HG02981 (cell line): Measurements from ENCODE around the gene USP11.
"Not testable (repeated sequence)": the region's sequence is repeated elsewhere in the genome, so short reads cannot be mapped to it uniquely, and the experiment has no call there.

Source experiments
- ATAC-seq: cut with Tn5 transposase; IDR thresholded peaks from one replicate; pipeline ENCODE4 v1.9.1; 2021; ENCODE audit warnings: mild to moderate bottlenecking, moderate library complexity; ENCODE audit not compliant: unreplicated experiment

USP11 gene

DNA sequence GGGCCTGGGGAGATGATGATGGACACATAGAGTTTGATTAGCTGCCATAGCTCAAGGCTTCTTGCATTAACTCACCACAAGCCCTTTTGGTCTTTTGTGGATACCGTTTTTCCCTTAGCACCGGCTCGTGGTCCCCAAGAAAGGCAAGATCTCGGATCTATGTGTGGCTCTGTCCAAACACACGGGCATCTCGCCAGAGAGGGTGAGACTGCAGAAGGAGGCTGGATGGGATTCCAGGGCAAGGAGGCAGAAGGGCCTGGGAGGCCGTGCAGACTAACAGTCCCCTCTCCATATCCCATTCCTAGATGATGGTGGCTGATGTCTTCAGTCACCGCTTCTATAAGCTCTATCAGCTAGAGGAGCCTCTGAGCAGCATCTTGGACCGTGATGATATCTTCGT lies 9.5 kb downstream of the USP11 start:
- no peak for ATAC-seq

DNA sequence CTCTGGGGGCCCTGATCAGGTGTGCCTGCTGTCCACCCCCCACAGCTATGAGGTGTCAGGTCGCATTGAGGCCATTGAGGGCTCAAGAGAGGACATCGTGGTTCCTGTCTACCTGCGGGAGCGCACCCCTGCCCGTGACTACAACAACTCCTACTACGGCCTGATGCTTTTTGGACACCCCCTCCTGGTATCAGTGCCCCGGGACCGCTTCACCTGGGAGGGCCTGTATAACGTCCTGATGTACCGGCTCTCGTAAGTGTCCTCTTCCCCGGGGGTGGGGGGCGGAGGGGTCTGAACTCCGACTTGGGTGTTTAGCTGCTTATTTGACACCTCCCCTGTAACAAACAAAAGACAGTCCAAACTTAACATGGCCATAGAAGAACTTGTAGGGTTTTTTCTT lies 10.5 kb downstream of the USP11 start:
- no peak for ATAC-seq

DNA sequence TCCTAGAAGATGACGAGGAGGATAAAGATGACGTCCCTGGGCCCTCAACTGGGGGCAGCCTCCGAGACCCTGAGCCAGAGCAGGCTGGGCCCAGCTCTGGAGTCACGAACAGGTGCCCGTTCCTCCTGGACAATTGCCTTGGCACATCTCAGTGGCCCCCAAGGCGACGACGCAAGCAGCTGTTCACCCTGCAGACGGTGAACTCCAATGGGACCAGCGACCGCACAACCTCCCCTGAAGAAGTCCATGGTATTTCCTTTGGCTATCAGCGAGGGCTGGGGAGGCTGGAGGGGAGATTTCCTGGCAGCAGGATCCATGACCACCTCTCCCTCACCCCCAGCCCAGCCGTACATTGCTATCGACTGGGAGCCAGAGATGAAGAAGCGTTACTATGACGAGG lies 11.9 kb downstream of the USP11 start:
- ATAC-seq, result no peak

DNA sequence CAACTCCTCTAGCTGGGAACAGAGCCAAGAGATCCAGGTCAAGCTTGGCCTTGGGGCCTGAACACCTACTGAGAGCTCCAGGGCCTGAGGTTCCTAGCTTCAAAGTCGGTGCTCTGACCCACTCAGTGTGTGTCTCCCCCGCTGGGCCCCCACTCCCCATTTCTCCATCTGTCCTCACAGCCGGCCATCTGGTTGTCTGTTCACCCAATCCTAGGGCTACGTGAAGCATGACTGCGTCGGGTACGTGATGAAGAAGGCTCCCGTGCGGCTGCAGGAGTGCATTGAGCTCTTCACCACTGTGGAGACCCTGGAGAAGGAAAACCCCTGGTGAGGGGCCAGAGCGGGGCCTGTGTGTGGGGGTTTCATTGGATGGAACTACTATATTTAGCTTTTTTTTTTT lies 12.3 kb downstream of the USP11 start:
- ATAC-seq, result no peak

DNA sequence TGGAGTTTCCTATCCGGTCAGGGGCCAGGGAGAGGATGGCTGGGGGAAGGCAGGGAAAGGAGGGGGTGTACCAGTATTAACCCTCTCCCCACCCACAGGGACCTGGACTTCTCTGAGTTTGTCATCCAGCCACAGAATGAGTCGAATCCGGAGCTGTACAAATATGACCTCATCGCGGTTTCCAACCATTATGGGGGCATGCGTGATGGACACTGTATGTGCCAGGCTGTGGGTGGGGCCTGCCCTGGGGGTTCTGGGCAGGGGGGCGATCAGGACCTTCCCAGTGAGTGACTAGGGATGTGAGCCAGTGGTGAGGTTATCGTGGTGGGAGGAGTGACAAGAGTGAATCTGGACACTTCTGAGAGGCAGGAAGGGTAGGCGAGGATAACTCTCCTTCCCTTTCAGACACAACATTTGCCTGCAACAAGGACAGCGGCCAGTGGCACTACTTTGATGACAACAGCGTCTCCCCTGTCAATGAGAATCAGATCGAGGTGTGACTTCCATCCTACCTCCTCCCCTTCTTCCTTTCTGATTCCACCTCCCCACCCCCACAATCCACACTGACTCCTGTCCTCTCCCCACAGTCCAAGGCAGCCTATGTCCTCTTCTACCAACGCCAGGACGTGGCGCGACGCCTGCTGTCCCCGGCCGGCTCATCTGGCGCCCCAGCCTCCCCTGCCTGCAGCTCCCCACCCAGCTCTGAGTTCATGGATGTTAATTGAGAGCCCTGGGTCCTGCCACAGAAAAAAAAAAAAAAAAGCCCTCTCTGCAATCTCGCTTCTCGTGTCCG lies 14.6 kb downstream of the USP11 start:
- ATAC-seq, result no peak

DNA sequence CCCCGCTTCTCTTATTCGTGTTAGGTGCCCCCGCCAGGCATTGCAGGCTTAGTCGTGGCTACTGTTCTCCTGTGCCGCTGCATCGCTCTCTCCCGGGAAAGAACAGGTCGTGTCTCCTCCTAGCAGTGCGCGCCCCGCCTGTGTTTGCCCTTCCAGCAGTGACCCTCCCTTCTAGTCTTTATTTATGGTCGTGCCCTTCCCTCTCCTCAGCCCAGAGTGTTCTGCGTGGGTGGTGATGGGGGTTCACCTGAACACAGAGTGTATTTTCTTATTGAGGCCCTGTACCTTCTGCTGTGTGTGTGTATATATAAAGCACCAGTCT lies 15.2 kb downstream of the USP11 start:
- no peak for ATAC-seq

DNA sequence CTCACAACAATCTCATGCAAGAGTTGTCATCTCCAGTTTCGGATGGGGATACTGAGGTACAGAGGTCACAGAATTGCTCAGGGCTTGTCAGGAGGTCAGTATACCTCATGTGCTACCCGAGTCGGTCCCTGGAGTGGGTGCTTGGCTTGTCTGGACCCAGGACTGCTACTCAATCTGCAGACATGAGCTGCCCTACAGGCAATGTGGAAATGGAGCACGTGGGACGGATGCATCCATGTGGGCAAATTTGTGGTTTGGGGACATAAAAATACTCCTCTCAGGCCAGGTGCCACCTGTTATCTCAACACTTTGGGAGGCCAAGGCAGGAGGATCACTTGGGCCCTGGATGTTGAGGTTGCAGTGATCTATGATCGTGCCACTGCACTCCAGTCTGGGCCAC lies 15.8 kb downstream of the USP11 start:
- no peak for ATAC-seq

DNA sequence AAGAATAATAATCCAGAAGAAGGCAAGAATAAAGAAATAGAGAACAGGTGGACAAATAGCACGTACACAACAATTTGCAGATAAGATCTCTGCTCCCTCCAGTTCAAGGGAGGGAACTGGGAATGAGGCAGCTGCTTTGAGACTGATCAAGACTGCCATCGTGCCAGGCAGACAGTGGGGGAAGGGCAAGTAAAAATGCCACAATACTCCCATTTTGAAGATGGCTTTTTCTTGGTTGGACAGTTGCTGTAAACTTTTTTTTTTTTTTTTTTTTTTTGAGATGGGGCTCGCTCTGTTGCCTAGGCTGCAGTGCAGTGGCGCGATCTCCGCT lies 17.2 kb downstream of the USP11 start:
- ATAC-seq, result no peak

DNA sequence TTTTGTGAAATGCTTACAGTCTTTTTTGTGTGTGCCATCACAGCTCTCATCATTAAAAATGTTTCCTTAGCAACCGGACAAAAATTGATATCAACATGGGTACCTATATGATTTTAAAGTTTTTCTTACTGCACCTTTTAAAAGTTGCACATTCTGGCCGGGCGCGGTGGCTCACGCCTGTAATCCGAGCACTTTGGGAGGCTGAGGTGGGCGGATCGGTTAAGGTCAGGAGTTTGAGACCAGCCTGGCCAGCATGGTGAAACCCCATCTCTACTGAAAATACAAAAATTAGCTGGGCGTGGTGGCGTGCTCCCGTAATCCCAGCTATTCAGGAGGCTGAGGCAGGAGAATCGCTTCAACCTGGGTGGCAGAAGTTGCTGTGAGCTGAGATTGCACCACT lies 24.8 kb downstream of the USP11 start:
- not testable (repeated sequence) for ATAC-seq

DNA sequence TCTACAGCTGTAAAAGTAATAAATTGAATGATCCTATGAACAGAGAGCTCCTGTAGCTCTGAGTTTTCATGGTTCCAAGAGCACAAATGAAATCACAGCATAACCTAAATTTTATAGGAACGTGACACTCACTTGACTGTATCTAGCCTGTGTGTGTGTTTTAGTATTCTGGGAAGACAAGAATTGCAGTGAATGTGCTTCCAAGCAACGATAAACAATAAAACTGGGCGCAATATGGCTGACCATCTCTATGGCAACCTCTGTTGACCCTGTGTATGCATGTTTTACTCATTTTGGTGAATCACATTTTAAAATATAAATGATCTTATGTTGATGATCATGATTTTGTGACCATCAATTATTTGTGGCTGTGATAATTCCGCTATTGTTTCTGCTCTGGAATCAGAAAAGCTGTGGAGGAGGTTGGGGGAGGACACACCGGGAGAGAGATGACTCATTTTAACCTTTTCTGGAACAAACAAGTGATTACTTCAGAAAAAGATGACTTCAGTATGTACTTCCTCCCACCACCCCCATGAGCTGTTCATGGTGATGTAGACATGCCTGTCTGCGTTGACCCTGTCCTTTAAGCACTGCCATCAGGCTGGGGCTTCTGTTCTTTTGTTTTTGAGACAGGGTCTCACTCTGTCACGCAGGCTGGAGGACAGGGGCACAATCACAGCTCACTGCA lies 31.8 kb downstream of the USP11 start:
- ATAC-seq, result no peak

DNA sequence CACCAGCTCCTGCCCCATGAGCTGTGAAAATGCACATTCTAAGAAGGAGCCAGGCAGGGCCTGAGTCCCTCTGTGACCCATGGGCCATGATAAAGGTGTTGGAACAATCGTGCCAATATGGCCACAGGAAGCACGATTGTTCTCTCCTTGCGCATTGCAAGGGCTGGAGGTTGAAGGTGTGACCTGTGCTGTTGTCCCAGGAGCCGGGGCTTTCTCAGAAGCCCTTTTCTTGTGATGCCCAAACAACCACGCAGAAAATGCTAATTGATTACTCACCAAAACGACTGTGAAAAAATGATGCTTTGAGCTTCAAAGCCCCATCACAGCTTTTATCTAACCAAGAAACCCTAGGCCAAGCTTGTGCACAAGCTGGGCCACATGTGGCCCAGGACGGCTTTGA lies 33.8 kb downstream of the USP11 start:
- ATAC-seq, result no peak

DNA sequence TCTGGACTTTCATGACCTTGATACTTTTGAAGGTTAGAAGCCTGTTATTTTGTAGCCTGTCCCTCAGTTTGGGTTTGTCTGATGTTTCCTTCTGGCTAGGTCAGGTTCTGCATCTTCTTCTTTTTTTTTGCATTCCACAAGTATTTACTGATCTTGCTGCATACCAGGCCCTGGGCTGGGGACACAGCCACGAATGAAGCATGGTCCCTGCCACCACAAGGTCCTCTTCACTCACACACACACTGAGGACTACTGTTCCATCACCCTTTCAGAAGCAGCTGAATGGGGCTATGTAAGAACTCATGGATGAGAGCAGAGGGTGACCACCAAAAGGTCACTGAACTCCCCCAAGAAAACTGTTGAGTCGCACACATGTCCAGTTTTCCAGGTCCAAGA lies 39.2 kb downstream of the USP11 start:
- ATAC-seq, result no peak

DNA sequence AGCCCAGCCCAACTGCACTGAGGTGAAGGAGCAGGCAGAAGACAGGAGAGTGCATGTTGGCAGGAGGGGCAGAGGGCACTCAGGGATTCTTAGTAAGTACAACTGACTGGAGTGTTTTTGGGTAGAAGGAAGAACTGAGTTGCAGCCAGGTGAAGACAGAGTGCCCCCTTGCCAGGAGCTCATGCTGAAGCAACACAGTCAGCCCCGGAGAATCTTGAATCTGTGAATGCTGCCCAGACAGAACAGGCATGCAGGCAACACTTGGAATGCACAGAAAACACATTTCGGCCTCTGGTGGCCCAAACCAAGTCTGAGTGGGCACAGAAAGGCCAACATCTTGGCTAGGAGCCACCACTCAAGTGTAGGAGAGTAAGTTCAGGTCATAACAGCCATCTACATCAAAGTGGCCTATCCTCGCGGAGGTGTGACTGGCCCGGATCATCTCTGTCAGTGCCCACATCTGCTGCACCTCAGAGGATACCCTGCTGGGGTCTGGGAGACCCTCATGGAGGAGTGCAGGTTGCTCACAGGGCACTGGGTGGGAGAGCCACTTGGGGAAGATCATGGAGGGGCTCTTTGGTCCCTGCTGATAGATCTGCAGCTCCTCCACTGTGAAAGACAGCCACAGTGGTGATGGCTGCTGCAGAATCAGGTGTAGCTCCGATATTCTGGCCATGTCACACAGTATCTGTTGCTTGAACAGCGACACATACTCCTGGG lies 40.4 kb downstream of the USP11 start:
- ATAC-seq, result no peak

DNA sequence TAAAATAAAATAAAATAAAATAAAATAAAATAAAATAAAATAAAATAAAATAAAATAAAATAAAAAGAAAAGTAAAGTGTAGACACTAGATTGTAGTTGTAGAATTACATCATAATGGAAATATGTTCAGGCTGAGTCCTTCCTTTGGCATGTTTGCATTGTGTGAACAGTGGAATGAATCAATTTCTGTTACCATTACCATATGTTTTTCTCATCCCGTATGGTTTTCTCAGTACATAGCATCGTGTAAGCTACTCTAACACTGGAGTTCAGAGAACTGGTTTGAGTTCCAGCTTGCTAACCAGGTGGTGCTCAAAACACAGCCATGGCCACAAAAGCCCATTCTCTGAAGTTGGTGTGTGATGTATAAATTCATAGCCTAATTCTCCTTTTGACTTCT lies 45.9 kb downstream of the USP11 start:
- ATAC-seq, result no peak

DNA sequence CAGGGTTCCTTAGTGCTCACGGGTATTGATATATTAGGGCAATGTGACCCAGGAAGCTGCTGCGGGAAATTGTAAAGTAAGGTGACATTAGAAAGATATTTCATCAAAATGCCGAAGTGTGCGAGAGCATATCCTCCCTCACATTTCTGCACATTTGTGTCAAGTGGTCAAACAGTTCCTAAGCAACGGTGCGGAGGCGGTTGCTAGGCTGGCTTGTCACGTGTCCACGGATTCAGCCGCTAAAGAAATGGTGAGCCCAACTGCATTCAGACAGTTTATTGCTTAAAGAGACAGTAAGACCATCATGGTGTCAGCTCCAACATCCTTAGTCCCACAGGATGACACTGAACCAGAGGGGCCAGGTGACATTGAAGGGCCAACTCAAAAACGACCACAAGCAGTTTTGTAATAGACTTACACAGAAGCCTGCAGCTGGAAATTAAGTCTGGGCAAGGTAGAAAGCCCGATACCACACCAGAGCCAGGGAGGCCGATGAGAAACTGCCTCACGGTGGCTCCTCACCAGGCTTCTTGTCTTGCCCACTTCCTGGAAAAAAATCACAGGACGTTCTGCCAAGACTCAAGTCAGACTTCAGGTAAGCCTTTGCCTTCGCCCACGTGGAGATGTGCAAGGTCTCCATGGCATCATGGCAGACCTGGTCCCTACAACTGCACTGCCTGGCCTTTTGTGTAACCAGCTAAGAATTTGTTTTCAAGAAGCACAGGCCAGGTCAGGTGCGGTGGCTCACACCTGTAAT lies 50.4 kb downstream of the USP11 start:
- no peak for ATAC-seq

DNA sequence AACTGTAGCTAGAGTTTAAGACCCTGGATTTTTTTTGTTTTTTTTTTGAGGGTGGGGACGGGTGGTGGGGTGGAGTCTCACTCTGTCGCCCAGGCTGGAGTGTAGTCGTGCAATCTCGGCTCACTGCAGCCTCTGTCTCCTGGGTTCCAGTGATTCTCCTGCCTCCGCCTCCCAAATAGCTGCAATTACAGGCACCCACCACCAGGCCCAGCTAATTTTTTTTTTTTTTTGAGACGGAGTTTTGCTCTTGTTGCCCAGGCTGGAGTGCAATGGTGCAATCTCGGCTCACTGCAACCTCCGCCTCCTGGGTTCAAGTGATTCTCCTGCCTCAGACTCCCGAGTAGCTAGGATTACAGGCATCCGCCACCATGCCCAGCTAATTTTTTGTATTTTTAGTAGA lies 51.8 kb downstream of the USP11 start:
- ATAC-seq, result not testable (repeated sequence)

DNA sequence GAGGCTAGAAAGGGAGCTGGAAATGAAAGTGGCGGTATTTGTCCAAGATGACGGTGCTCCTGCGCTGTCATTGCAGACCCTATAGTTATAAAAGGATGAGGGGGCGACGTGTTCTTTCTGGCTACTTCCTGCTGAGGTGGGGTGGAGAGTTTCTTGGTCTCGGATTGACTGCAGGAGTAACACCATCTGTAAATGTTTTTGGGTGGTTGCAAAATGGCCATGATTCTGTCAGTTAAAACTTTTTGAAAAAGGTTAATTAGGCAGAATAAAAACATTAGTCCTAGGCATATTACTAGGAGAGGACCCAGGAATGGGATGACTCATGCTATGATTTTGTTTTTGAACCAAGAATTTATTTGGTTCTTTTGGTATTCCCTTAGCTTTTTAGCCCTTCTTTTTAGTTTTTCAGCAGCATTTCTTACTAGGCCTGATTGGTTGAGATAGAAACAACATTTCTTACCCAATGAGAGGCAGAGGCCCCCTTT lies 53.1 kb downstream of the USP11 start:
- ATAC-seq, result no peak

DNA sequence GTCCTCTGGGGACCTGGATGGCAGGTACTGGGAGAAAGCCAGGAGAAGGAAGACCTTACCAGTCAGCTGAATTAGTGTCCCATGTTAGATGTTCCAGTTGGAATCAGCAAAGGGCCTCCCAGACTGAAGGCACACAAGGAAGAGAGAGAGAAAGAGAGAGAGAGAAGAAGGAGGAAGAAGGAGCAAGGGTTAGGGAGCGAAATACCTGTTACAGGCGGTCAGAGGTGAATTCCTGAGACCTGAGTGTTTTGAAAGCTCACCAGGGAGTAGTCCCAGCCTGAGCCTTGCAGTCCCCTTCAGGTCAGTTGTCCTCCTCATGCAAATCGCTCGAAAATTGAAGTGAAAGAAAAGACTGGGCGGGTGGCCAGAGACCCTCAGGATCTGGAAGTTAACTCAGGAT lies 60.3 kb downstream of the USP11 start:
- no peak for ATAC-seq

DNA sequence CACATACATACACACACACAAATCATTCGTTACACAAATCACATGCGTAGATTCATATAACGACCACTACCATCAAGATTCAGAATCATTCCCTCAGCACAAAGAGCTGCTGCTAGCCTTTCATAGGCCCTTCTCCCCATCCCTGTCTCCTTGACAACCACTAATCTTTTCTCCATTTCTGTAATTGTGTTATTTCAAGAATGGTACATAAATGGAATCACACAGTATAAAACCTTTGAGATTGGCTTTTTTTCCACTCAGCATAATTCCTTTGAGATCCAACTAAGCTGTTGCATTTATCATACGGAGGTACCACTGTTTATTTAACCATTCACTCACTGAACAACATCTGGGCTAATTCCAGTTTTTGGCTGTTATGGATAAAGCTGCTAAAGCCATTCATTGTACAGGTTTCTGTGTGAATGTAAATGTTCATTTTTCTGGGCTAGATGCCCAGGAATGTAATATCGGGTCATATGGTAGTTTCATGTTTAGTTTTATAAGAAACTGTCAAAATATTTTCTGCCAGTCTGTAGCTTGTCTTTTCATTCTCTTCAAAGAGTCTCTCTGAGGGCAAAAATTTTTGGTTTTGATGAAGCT lies 64.1 kb downstream of the USP11 start:
- no peak for ATAC-seq

DNA sequence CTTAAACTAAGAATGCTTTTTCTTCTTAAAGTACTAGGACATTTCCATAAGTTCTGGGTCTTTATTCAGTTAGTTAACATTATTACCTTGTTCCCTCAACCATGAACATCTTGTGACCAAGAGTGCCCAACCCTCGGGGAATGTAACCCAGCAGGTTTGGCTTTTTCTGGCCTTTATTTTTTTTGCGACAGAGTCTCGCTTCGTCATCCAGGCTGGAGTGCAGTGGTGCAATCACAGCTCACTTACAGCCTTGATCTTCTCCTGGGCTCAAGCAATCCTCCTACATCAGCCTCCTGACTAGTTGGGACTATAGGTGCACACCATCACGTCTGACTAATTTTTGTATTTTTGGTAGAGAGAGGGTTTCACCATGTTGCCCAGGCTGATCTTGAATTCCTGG lies 65.1 kb downstream of the USP11 start:
- ATAC-seq, result no peak
